Activated naive CD8-positive, alpha-beta T cell treated with anti-CD3 and anti-CD28 coated beads, Interleukin-2, amount 10 ng/mL, durations not matched to agents 7 days and 5 days (primary cell): Measurements from ENCODE around the gene HOXA11. TPM values are rescaled to one million over a fixed set of nuclear protein-coding genes. Genes with fewer than 3 reads are reported as not detected.
A peak's percentile ranks its signal among the peaks of the same experiment; 100 is the strongest.

Experiments used
- ATAC-seq: fragments of 150-1000 bp; cut with Tn5 transposase; one replicate; pipeline ENCODE4 v1.10.0; 2021; ENCODE audit warnings: low read depth, moderate library complexity
- POLR2A ChIA-PET: fragments of 350-600 bp; sonication (Branson Sonifier 250); formaldehyde crosslinking; loops from one replicate; lab custom pipeline; 2021; ENCODE audit warnings: antibody characterized with exemption; lab: Charles Lee
- DNase-seq: peaks from one replicate; pipeline ENCODE4 v3.0.0; 2021
- H3K27ac Mint-ChIP-seq: one replicate; pipeline ENCODE4 v1.8.0; 2022; ENCODE audit warnings: mild to moderate bottlenecking, mixed read lengths
- H3K27me3 Mint-ChIP-seq: one replicate; pipeline ENCODE4 v1.8.0; 2022; ENCODE audit warnings: mild to moderate bottlenecking, moderate library complexity, mixed read lengths
- H3K36me3 Mint-ChIP-seq: one replicate; pipeline ENCODE4 v1.8.0; 2021; ENCODE audit warnings: mild to moderate bottlenecking, mixed read lengths
- H3K4me1 Mint-ChIP-seq: one replicate; pipeline ENCODE4 v1.8.0; 2021; ENCODE audit warnings: mixed read lengths
- H3K4me3 Mint-ChIP-seq: one replicate; pipeline ENCODE4 v1.8.0; 2022; ENCODE audit warnings: mild to moderate bottlenecking, moderate library complexity, mixed read lengths
- H3K9me3 Mint-ChIP-seq: one replicate; pipeline ENCODE4 v1.8.0; 2021; ENCODE audit warnings: mixed read lengths
- total RNA-seq, 2 experiments: library from RNA; stranded (reverse); gene quantifications; one replicate each; pipeline ENCODE4 v1.2.3, GENCODE V29; 2021

HOXA11 gene
- total RNA-seq, 2 experiments from 2014 or later: not detected

DNA sequence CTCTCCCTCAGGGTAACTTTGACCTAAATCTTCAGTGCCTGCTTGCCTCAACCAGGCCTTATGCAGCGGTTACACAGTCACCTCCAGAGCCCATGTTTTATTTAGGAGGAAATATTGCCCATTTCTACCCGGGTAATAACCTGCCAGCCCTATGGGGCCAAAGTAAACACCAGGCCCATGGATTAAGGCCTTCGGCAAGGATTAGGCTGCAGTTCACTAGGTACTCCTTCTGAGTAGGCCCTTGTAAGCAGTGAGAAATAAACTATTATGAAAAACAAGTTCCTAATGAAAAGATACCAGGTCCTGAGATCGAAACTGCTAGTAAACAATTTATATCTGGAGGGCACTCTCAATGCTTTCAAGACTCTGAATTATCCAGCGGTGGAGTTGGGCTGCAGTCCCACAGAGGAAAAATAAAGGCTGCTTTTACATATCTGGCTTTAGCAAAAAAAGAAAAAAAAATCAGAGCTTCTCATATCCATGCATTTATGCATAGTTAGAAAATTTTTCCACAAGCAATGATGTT lies 7.2 kb downstream of the HOXA11 start:
- H3K4me1 Mint-ChIP-seq: peaks cover 5% of the 10 kb centered on the region
- H3K27ac Mint-ChIP-seq: no peak overlapping the region
- DNase-seq (no peak), ATAC-seq (no peak)
- H3K27me3 Mint-ChIP-seq: peaks cover 62% of the 10 kb centered on the region
- no peaks in the 10 kb centered on the region for H3K9me3 Mint-ChIP-seq
- POLR2A ChIA-PET: no interaction called here
- peaks cover 1% of the 10 kb centered on the region for H3K36me3 Mint-ChIP-seq
- no peak overlapping the region for H3K4me3 Mint-ChIP-seq

DNA sequence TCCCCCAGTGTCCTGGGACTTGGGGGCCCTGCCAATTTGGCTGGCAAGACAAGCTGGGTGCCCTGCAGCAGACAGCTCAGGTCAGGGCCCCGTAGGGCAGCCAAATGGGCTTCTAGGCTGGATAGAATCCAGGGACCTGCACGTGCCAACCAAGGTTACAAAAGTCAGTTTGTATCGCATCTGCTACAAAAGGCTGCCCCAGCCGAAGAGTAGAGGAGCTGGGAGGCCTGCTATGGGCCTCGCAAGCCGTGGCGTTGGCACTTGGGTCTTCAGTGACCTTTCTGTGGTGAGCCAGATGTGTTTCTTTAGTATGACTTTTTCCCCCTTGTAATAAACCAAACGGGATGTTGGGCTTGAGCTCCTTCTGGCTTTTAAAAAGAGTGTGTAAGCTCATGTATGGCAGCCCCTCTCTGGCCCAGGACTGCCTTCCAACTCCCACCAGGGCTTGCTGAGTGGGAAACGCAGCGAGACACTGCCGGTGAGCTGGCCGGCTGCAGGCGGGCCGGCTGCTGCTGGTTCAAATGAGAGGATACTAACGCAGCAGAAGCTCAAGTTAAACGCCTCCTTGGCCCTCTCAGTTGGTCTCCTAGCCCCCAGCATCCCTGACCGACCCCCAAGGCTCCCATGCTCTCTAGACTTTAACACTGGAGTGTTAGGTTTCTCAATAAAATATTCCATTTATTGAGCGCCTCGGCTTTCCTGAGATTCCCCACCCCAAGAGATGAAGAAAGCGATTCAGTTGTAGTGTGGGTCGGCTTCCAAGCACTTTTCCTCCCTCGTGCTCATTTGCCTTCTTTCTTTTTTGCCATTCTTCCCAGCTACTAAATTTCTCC lies 7.9 kb downstream of the HOXA11 start:
- peaks cover 62% of the 10 kb centered on the region for H3K27me3 Mint-ChIP-seq
- peaks cover 1% of the 10 kb centered on the region for H3K36me3 Mint-ChIP-seq
- no peak for ATAC-seq
- H3K27ac Mint-ChIP-seq: no peak overlapping the region
- H3K4me3 Mint-ChIP-seq: no peak overlapping the region
- DNase-seq: peak; percentile 15
- H3K4me1 Mint-ChIP-seq: peaks cover 8% of the 10 kb centered on the region
- POLR2A ChIA-PET: interaction anchor here (0.5 to 0.7 kb wide), 2 partner anchors 14 to 1321 kb away, joined by 3 to 5 read pairs; no protein-coding TSS in a partner anchor
- H3K9me3 Mint-ChIP-seq: no peaks in the 10 kb centered on the region

DNA sequence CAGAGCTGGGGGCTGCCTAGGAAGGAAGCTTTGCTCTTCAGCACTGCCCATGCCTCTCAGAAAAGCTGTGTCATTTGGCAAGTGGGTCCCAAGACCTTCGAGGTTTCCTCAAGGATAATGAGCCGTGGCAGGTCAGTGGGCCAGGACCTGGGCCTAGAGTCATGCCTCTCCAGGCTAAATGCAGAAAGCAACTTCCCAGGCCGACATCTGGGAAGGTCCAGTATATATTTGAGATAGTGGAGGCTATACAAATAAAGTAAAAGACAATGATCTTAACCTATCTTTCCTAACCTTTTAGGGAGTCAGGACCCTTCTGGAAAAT lies 8.5 kb downstream of the HOXA11 start:
- Mint-ChIP-seq H3K36me3 (peaks cover 1% of the 10 kb centered on the region), H3K4me1 (peaks cover 11% of the 10 kb centered on the region), H3K9me3 (no peaks in the 10 kb centered on the region), H3K4me3 (no peak overlapping the region), H3K27ac (no peak overlapping the region), H3K27me3 (peaks cover 64% of the 10 kb centered on the region)
- POLR2A ChIA-PET: interaction anchor here (0.5 kb wide), 1 partner anchor 1320 kb away, joined by 5 read pairs; no protein-coding TSS in a partner anchor
- no peak for ATAC-seq
- peak; percentile 17 for DNase-seq

DNA sequence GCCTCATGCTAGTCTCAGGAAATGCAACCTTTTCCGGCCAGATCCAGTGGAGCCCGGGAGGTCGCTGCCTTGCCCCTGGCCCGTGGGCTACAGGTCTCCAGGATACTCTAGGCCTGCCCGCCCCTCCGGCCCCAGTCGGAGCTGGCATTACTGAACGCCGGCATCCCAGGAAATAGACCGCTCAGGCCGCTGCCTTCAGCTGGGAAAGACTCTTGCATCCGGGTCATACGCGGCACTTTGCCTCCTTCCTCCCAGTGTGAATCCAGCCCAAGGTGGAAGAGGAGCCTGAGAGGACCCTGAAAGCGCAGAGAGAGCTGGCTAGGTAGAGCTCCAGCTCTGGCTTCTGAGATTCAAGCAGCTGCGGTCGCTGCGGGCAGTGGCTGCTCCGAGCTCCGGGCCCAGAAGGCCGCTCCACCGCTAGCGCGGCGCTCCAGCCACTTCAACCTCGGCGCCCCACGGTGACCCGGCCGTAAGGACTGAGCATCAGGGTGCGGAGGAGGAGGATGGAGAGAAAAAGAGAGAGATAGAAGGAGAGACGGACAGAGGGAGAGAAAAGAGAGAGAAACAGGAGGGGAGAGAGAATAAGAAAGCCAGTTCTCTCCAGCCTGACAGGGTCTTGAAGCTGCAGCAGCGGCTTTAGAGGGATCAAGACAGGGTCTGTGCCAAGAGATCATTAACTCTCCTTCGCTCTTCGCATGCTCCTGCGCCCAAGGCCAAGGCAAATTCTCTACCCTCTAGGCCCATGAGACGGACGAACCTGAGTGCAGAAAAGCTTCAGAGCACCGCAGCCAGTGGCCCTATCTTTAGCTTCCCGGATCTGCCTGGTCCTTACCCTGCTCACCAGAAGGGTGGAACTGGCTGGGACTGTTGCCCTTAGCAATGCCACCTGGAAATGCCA lies 9.2 kb downstream of the HOXA11 start:
- Mint-ChIP-seq H3K4me1 (peaks cover 12% of the 10 kb centered on the region), H3K27ac (no peak overlapping the region), H3K36me3 (peaks cover 1% of the 10 kb centered on the region), H3K4me3 (no peak overlapping the region), H3K27me3 (peaks cover 65% of the 10 kb centered on the region), H3K9me3 (no peaks in the 10 kb centered on the region)
- ATAC-seq (no peak), DNase-seq (peak; percentile 19)
- POLR2A ChIA-PET: no interaction called here

DNA sequence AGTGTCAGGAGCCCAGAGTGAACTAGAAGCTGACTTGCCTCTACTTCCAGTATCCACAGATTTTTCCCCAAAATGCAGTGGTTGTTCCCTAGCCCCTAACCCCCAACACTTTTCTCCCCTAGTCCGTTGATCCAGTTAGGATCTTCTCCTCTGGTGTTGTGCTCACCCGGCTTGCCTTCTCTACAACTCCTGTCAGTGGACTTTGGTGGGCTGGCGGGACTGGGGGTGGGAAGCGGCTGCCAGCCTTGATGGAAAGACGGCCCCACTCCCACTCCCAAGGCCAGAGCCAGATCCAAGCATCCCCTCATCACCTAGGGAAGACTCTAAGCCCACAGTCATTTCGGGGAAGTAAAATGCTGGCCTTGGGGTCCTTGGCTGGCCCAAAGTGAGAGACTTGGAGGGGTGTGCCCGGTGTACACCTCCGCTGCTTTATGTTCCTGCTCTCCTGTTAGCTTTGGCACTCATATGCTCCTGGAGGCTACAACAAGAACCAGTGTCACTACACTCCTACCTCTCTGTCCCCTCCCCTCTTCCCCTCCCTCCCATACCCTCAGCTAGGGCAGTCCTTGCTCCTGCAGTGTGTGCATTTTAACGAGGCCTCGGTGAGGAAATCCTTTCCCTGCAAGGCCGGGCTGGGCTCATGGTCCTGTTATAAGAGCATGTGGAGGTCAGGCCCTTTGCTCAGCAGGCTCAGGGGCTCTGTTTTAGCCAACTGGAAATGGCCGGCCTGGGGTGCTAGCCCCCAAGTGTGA lies 10.0 kb downstream of the HOXA11 start:
- no peak overlapping the region for H3K4me3 Mint-ChIP-seq
- peaks cover 70% of the 10 kb centered on the region for H3K27me3 Mint-ChIP-seq
- H3K4me1 Mint-ChIP-seq: peaks cover 12% of the 10 kb centered on the region
- H3K27ac Mint-ChIP-seq: no peak overlapping the region
- ATAC-seq: no peak
- H3K9me3 Mint-ChIP-seq: no peaks in the 10 kb centered on the region
- POLR2A ChIA-PET: no interaction called here
- peak; percentile 10 for DNase-seq
- H3K36me3 Mint-ChIP-seq: peaks cover 1% of the 10 kb centered on the region

DNA sequence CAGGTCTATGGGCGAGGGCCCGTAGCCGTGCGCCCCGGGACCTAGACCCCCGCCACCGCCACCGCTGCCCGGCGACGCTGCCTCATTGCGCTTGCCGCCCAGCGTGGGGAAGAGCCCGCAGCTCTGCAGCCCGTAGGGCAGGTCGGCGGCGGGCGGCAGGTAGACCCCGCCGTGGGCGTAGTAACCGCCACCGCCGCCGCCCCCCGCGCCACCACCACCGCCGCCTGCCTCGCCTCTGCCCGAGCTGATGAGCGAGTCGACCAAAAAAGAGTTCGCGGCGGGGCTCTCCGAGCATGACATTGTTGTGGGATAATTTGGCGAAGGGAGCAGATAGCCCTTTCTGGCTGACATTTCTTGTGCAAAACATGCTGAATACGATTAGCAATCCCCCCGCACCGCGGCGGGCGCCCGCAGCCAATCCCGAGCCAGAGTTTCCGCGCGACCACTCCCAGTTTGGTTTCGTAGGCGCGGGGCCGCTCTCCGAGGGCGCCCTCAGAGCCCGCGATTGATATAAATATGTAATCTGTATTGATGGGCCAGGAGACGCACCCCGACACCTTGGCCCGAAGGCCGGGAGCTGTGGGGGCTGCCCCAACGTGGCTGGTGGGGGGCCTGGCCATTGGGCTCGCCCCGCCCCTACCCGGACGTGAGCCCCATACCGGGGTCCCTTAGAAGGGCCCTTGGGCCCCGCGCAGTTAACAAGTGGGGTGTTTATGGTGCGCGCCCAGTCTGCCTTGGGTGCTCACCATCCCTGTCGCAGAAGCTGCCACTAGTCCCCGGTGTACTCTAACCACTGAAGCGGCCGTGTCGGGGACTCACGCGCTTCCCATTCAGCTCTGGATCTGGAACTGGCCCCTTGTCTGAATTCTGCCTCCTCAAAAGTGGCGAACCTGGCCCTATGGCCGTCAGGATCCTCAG lies 10.8 kb downstream of the HOXA11 start, which contains the start of gene HOXA10:
Gene HOXA10 (minus strand): TSS at position 365 of the 918 bp plus-strand sequence. CDS start 14 bp downstream, at position 351.
- Mint-ChIP-seq H3K4me3 (peak within 1 kb of the TSS; percentile 35), H3K27ac (no peak within 1 kb of the TSS), H3K27me3 (peaks cover 66% of the 10 kb centered on the region), H3K9me3 (no peaks in the 10 kb centered on the region), H3K36me3 (no peaks in the 10 kb centered on the region), H3K4me1 (peaks cover 9% of the 10 kb centered on the region)
- POLR2A ChIA-PET: interaction anchor here (0.9 kb wide), 1 partner anchor 13 kb away, joined by 3 read pairs; no protein-coding TSS in a partner anchor
- ATAC-seq: no peak
- peak; percentile 30 for DNase-seq

DNA sequence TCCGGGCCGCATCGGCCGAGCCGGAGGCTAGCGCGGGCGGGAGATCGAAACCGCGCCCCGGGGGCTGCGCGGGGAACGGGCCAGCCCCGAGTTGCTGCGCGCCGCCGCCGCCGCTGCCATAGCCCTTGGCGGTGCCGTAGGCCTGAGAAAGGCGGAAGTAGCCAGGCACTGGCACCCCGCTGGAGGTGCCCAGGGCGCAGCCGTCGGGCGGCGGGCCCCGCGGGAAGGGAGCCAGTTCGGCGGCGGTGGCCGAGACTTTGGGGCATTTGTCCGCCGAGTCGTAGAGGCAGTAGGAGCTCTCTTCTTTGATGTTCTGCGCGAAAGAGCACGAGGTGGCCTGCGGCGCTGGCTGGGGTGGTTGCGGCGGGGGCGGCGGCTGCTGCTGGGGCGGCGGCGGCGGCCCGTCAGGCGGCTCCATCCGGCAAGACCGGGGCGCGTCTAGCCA lies 11.5 kb downstream of the HOXA11 start:
- no peak overlapping the region for H3K27ac Mint-ChIP-seq
- ATAC-seq: peak; percentile 39
- DNase-seq: peak; percentile 50
- H3K4me1 Mint-ChIP-seq: peaks cover 9% of the 10 kb centered on the region
- no peaks in the 10 kb centered on the region for H3K9me3 Mint-ChIP-seq
- H3K36me3 Mint-ChIP-seq: peaks cover 3% of the 10 kb centered on the region
- peaks cover 66% of the 10 kb centered on the region for H3K27me3 Mint-ChIP-seq
- no peak overlapping the region for H3K4me3 Mint-ChIP-seq
- POLR2A ChIA-PET: interaction anchor here (0.9 kb wide), 1 partner anchor 14 kb away, joined by 3 read pairs; no protein-coding TSS in a partner anchor

DNA sequence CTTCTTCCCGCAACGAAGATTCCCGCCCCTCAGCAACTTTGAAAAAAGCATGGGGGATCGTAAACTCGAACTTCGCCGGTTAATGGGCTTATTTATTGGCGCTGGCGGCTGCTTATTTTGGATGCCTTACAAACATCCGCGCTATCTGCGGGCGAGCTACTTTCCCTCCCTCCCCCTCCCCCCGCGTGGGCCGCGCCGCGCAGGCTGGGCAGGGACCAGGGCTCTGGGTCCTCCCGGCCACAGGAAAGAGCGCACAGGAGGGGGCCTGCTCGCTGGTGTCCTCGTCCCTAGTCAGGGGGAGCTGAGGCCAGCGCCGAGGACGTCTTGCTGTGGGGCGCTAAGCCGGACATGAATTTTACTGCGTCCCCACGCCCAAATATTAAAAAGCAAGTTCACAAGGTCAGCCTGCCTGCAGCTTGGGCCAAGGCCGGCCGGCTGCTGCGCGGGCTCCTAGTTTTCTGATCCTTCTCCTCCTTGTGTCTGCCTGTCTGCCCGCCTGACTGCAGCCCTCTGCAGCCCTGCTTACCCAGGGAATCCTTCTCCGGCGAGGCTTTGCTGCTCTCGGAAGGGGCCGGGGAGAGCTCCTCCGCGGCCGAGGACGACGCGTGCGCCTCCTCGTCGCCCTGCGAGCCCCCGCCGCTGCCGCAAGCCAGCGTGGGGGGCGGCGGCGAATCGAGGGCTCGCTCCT lies 12.1 kb downstream of the HOXA11 start:
- H3K4me1 Mint-ChIP-seq: peaks cover 9% of the 10 kb centered on the region
- H3K27ac Mint-ChIP-seq: no peak overlapping the region
- POLR2A ChIA-PET: interaction anchor here (0.9 kb wide), 1 partner anchor 14 kb away, joined by 3 read pairs; no protein-coding TSS in a partner anchor
- H3K36me3 Mint-ChIP-seq: peaks cover 3% of the 10 kb centered on the region
- H3K9me3 Mint-ChIP-seq: no peaks in the 10 kb centered on the region
- peak overlapping the region; percentile 19 for H3K4me3 Mint-ChIP-seq
- no peak for ATAC-seq
- H3K27me3 Mint-ChIP-seq: peaks cover 66% of the 10 kb centered on the region
- no peak for DNase-seq

DNA sequence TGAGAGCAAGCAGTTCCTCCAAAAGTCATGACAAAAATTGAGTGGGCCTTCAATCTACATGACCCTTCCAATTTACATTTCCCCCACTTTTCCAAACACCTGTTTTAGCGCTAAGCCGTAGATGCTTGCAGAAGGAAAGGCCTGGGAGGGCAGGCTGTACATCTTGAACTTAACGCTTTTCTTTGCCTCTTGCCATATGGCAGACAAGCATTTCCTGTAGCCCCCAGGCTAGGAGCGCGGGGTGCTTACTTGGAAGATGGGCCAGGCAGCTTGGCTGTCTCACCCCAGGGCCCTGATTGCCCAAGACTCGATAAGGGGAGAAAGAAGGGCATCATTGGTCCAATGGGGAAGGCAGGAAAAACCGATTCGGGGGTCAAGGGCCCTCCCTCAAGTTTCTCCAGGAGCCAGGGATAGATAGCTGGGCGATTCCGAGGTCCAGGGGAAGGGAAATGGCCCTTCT lies 12.7 kb downstream of the HOXA11 start:
- H3K9me3 Mint-ChIP-seq: no peaks in the 10 kb centered on the region
- peaks cover 3% of the 10 kb centered on the region for H3K36me3 Mint-ChIP-seq
- H3K4me1 Mint-ChIP-seq: peaks cover 9% of the 10 kb centered on the region
- peaks cover 66% of the 10 kb centered on the region for H3K27me3 Mint-ChIP-seq
- H3K4me3 Mint-ChIP-seq: peak overlapping the region; percentile 50
- H3K27ac Mint-ChIP-seq: peak overlapping the region; percentile 67
- DNase-seq: peak; percentile 31
- POLR2A ChIA-PET: no interaction called here
- ATAC-seq: no peak

DNA sequence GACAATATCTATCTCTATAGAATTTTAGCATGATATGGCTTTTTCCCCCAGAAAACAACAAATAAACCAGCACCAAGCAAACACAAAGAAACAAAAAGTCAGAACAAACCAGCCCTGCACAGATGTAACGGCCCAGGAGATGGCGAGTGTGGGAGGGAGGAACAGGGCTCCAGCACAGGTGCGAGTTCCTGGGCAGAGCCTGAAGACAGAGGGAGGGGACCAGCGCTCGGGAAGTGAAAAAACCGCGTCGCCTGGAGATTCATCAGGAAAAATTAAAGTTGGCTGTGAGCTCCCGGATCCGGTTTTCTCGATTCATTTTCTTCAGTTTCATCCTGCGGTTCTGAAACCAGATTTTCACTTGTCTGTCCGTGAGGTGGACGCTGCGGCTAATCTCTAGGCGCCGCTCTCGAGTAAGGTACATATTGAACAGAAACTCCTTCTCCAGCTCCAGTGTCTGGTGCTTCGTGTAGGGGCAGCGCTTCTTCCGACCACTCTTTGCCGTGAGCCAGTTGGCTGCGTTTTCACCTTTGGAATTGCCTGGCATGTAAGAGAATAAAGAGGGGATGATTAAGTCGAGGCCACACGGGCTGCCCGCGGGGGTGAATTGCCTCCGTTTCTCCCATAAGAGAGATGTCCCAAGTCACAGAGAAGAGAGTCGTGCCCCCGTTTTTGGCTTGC lies 13.3 kb downstream of the HOXA11 start:
- Mint-ChIP-seq H3K36me3 (peaks cover 5% of the 10 kb centered on the region), H3K27me3 (peaks cover 69% of the 10 kb centered on the region), H3K4me1 (peaks cover 12% of the 10 kb centered on the region), H3K9me3 (no peaks in the 10 kb centered on the region), H3K27ac (peak overlapping the region; percentile 67), H3K4me3 (peak overlapping the region; percentile 50)
- ATAC-seq (no peak), DNase-seq (peak; percentile 34)
- POLR2A ChIA-PET: no interaction called here

DNA sequence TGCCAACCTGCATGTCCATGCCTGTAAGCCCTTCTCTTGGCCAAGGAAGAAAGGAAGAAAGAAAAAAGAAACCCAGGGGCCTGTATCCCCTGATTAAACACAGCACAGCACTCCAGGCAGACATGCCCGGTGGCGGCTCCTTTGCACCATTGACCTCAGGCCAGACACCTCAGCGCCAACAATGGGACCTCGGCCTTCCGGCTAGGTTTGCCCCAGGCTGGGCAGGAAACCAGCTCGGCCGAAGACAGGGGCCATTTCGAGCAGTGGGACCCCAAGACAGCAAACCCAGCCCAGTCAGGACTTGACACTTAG lies 13.8 kb downstream of the HOXA11 start:
- H3K4me1 Mint-ChIP-seq: peaks cover 12% of the 10 kb centered on the region
- peaks cover 5% of the 10 kb centered on the region for H3K36me3 Mint-ChIP-seq
- no peak for DNase-seq
- no peaks in the 10 kb centered on the region for H3K9me3 Mint-ChIP-seq
- peak overlapping the region; percentile 65 for H3K27ac Mint-ChIP-seq
- ATAC-seq: no peak
- peaks cover 74% of the 10 kb centered on the region for H3K27me3 Mint-ChIP-seq
- H3K4me3 Mint-ChIP-seq: no peak overlapping the region
- POLR2A ChIA-PET: no interaction called here
